COLO668 (cell line): ENCODE data around the gene BMAL1.

ENCODE experiments used
- DNase-seq: peaks from one replicate; lab custom pipeline; 2025; ENCODE audit not compliant: unreplicated experiment; lab: John Stamatoyannopoulos, UW

Gene BMAL1

DNA sequence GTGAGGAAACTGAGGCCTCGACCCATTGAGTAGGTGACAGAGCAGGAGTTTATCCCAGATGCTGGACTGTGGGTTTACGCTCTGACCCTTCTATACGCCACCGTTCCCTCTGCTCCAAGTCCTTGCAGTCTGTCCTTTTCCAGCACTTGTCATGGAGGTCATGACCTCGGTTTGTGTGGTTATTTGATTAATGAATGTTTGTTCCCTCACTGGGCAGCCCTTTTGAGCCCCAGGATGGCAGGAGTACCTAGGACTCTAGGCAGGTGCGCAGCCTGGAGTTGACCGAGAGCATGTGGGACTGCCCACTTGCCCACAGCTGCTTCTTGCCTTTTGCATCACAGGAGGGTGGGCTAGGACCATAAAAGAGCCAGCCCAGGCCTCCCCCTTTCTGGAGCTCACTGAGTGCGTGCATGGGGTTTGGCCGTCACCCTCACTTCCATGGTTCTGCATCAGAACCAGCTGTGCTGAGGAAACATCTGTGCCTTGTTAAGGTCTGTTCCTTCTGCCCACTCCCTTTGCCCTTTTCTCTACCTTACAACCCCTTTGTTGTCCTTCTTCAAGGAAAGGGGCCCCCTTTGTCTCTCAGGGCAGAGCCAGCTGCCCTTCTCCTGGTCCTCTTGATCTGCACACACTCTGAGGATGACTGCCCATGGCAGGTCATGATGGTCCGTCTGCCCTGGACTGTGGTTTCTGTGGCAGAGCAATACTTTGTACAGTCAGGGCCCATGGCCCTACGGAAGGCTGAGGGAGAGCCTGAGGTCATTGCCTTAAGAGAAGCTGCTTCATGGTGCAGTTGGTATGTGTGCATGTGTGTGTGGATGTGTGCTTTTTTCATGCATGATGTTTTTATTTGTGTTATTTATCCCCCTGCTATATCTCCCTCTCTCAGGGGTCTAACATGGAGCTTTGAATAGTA, 38.2 kb downstream of the BMAL1 start:
- DNase-seq = no peak

GRCh38 chr11:13316528-13316961, 39.0 kb downstream of the BMAL1 start:
- no peak for DNase-seq

- no peak for DNase-seq
Measured at GRCh38 chr11:13317293-13318080, 39.9 kb downstream of the BMAL1 start.

DNA sequence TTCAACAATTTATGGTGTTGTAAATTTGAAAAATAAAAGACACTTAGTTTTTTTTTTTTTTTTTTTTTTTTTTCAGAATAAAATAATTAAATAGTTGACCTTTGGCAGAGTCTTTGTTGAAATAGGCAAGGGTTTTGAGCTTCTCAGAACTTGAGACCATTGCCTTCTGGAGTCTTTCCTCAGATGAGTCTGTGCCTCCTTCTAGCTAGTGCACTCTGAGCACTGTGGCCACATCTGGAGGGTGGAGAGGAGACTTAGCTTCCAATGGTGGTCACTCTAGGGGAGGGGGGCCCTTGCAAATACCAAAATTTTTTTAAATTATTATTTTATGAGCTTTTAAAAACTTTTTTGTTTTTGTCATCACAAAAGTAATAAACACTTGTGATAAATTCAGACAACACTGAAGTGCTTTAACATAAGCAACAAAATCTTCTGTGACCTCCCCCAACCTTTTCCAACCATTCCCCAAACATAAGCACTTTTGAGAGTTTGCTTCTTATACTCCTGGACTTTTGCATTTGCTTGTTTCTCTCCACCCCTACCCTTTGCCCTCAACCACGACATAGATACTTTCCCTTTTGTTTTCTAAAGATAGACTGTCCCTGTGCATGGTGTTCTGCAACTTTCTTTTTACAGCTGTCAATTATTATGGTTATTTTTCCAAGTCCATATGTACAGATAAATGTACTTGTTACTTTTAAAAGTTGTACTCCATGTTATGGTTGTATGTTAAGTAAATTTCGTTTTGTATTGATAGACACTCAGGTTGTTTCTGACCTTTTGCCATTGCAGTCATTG, 41.1 kb downstream of the BMAL1 start:
- DNase-seq = no peak

GRCh38 chr11:13320688-13321087, 43.1 kb downstream of the BMAL1 start:
- DNase-seq = no peak

DNA sequence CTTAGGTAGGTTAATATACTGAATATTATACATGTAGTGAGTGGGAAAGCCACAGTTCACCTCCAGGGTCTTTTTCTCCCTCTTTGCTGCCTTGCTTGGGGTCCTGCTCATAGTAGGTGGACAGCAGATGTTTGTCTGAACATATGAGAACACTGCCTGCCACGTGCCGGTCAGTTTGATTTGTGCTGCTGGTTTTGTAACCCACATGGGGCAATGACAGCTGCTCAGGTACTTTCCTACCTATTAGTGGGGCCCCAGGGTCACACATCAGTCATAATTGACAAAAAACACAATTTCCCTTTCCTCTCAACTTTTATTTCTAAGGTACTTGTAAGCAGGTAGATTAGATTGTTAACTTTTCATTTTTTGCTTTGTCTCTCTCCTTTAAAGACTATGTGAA, 43.8 kb downstream of the BMAL1 start:
- no peak for DNase-seq

- no peak for DNase-seq
Measured at GRCh38 chr11:13324141-13324540, 46.6 kb downstream of the BMAL1 start.

GRCh38 chr11:13324709-13325108, 47.1 kb downstream of the BMAL1 start:
- DNase-seq = no peak

- DNase-seq = peak; percentile 47
Measured at GRCh38 chr11:13327421-13327820, 49.8 kb downstream of the BMAL1 start.

DNA sequence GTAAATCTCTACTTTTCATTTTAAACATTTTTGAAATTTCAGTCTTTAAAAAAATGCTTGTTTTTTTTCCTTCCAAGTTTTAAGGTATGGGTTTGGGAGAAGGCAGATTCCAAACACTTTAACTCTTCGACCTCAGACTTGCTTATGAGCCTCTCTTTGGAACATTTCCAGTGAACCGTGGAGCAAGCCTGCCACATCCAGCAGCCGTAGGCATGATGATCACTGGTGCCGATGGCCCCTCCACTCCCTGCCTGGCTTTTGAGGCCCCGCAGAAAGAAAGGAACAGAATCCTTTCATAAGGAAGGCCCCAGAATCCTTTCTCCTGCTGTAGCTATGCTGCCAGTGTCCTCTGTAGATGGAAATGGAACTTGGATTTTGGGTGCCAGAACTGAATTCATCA, 50.7 kb downstream of the BMAL1 start:
- DNase-seq = peak; percentile 37

GRCh38 chr11:13329670-13330356, 52.2 kb downstream of the BMAL1 start:
- peak; percentile 51 for DNase-seq

- no peak for DNase-seq
Measured at GRCh38 chr11:13332124-13332523, 54.5 kb downstream of the BMAL1 start.

GRCh38 chr11:13333456-13333957, 55.9 kb downstream of the BMAL1 start:
- no peak for DNase-seq

- no peak for DNase-seq
Measured at GRCh38 chr11:13334034-13334786, 56.6 kb downstream of the BMAL1 start.

DNA sequence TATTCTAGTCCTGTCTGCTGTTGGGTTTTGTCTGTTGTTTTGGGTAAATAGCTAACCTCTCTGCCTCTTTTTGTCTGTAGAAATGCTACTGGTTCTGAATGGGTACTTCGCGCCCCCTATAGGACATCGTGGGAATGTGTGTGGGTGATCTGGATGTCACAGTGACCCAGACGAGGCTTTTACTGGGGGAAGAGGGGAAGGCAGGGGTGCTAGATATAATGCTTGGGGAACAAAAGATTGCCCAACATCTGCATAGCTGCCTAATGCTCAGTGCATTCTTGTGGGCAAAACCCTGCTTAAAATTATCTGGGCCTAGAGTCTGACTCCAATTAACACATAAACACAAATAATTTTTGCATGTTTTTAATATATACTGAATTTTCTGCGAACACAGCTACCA, 57.7 kb downstream of the BMAL1 start:
- DNase-seq = peak; percentile 57

- DNase-seq = no peak
Measured at GRCh38 chr11:13336246-13336878, 58.8 kb downstream of the BMAL1 start.

GRCh38 chr11:13338019-13338426, 60.4 kb downstream of the BMAL1 start:
- DNase-seq = no peak

DNA sequence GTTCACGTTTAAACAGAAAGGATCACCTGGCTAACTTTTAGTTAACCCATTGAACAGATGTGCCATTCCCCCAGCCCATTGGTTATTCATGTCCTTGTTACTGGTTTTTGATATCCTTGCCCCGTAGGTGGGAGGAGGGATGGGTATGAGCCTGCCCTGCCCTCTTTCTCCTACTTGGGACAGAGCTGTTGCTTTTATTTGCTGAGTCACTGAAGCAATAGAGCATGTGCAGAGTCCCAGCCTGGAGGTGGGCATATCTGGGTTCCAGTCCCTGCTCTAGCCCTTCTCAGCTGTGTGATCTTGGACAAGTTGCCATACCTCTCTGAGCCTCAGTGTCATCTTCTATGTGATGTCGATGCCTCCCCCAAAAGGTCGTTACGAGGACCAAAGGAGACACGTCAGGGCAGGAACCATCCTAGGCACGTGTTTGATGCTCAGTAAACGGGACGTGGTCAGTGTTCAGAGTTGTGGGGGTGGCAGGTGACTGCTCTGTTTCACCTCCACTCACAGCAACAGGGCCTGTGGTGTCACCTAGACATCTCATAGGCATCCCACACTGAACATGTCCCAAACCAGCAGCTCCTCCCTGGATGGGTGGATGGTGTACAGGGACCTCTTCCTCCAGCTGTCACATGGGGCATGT, 61.0 kb downstream of the BMAL1 start:
- no peak for DNase-seq
